HG03159 (cell line): ENCODE results near the gene CYP19A1.
A peak's percentile ranks its signal among the peaks of the same experiment; 100 is the strongest.

Experiments used
- ATAC-seq: cut with Tn5 transposase; IDR thresholded peaks from one replicate; pipeline ENCODE4 v1.9.1; 2021; ENCODE audit warnings: mild to moderate bottlenecking, moderate library complexity; ENCODE audit not compliant: unreplicated experiment

The CYP19A1 gene

DNA sequence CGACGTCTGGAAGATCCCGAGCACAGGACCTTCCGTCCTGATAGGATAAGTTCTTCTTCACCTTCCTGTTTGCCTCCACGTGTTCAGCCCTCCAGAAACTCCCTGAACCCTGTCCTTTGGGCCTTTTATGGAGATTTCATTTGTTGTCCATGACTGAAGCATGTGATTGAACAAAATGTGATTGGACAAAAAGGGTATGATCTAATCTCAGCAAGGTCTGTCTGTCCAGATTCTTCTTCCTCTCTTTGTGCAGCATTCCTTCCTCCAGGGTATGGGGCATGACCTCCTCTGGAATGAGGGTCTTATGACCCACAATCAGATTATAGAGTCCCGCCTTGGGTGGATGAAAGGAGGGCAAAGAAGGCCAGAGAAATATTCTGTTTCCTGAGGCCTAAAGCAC, at the start of gene CYP19A1:
Gene CYP19A1 (minus strand): TSS at position 101 of the 400 bp plus-strand sequence. CDS start 95,684 bp downstream, outside the sequence.
- no peak for ATAC-seq

- ATAC-seq, result no peak
These were observed 49.3 kb upstream of the CYP19A1 start for GRCh38 chr15:51387699-51388041.

- ATAC-seq, result no peak
These were observed 48.7 kb upstream of the CYP19A1 start for GRCh38 chr15:51386960-51387698.

GRCh38 chr15:51386486-51386885, 48.1 kb upstream of the CYP19A1 start:
- ATAC-seq, result no peak

GRCh38 chr15:51386029-51386428, 47.6 kb upstream of the CYP19A1 start:
- no peak for ATAC-seq

GRCh38 chr15:51382787-51383186, 44.4 kb upstream of the CYP19A1 start:
- ATAC-seq, result no peak

DNA sequence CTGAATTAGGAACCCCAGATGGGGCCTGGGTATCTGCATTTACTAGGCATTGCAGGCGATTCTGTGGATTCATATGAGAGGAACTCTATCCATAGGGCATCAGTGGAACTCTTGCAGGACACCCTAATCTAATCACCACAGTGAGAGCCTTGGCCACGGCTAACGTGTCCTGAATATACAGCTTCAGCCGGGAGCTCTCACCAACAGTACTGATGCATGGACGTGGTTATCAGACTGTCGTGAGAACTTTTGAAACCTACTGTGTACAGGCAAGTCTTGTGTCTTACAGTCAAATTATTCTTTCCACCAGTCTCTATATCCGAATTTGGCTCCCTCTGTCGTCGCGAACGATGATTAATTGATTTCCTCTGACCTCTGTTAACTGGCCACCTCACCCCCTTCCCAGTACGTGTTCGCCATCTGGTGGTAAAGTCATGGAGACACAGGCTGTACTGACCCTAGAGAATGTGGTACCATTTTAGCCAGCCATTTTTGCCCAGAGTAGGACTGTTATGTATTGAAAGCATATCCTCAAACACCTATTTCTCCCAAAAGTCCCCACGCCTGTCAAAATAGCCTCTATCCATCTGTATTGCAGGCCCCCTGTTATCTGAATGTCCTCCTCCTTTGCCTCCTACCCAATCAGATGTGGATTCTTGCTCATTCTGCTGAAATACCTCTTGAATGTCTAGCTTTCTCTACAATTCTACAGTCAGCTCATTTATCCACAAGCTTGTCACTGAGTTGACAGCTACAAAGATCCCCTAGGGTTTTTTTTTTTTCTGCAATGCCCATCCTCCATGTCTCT, 42.8 kb upstream of the CYP19A1 start:
- peak; percentile 81 for ATAC-seq

DNA sequence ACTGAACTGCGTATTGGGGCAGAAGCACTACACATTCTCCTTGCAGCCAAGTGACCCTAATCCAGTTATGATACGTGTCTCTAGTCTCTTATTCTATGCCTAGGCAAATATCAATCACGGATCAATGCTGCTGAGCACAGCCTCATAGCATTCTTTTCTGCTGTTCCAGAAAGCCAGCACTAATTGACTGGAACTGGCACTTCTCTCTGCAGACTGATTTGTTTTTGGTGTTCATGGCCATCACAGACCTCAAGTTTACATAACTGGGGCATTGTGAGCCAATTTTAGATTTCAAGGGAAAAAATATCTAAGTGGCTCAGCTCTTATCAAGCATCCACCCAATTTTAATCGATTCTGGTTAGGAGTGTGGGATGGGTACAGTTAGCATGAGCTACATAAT, 41.0 kb upstream of the CYP19A1 start:
- no peak for ATAC-seq

- ATAC-seq, result no peak
These were observed 40.0 kb upstream of the CYP19A1 start for GRCh38 chr15:51378406-51378805.

DNA sequence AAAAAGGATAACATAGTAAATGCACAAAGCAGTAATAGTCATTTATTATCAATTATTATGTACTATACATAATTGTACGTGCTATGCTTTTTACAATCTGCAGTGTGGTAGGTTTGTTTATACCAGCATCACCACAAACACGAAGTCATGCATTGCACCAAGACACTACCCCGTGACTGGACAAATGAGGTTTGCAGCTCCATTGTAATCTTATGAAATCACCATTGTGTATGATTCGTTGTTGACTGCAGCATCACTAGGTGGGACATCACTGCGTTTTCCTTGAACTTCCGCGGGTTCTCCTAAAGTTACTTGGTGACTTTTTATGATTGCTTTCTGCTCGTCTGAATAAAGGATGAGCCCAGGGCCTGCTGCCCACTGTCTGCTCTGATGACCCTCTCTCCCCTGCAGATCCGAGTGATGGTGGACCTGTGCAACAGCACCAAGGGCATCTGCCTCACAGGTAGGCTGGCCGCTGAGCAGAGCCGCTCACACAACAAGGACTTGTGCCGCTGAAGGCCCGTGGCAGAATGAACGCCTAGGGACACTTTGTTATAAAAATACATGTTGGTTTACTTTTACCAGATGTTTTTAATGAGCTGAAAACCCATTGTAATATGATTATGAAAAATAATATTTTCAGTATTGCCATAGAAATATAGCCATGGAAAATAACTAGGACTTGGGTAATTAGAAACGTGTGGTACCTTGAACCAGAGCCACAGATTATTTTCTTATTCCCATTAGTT, 38.8 kb upstream of the CYP19A1 start:
- ATAC-seq, result no peak

- ATAC-seq, result no peak
These were observed 37.7 kb upstream of the CYP19A1 start for GRCh38 chr15:51375966-51376640.

DNA sequence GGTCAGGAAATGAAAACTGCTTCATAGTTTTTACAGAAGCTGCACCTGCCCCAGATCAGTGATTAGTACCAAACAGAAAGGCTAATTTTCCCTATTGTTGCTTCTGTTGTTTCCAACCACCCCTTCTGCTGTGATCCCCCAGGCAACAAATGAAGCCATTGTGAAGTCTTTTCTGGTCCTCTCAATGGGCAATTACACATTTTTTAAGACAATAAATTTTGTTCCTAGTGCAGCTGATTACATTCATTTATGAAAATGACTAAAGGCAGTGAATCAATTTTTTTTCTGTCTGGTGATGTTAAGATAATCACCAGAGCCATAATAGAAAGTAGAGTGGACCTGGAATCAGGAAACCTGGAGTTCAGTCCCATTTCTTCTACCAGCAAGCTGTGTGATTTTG, 35.7 kb upstream of the CYP19A1 start:
- ATAC-seq, result no peak

GRCh38 chr15:51371266-51371665, 32.9 kb upstream of the CYP19A1 start:
- no peak for ATAC-seq

- ATAC-seq, result no peak
These were observed 31.0 kb upstream of the CYP19A1 start for GRCh38 chr15:51369451-51369761.

DNA sequence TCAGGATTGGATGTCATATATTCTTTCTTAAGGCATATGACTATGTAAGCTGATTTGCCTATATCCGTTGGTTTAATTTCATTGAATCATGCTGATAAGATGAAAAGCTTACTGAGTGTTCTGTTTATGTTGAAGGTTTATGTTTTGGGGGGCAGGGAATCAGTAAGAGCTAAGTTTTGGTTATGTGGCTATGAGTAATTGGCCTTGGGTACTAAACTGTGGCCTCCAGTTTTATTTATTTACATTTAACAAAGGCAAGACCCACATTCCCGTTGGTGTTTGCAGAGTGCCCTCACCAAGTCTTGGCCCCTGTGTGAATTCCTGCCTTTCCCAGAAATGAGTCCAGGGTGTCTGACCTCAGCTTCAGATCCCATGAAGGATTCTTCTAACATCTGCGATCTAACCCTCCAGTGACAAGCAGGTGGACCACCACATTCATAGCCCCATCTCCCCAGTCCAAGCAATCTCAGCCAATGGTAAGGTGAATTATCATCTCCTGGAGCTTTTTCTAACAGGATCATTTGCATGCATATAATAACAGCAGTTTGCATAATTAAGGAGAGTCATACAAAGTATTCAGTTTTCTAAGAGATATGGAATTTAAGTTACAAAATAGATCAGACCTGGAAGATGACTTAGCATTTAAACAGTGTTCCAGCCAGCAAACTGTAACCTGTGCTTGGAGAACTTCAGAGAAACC, 30.5 kb upstream of the CYP19A1 start:
- no peak for ATAC-seq

DNA sequence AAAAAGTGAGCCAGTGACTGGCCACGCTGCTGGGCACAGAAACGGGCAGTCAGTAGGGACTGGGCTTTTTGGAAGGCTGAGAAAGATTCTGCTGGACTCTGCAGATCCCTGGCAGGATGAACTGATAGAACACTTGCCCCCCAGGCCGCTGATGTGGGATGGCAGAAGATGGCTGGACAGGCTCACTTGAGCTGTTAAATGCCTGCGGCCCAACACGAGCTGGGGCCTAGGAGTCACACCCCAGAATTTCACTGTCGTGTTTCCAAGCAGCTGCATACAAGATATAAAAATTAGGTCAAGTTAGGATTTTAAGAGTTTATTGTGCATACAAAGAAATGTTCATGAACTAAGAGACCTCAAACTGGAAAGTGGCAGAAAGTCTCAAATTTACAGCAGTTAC, 29.9 kb upstream of the CYP19A1 start:
- ATAC-seq, result no peak

DNA sequence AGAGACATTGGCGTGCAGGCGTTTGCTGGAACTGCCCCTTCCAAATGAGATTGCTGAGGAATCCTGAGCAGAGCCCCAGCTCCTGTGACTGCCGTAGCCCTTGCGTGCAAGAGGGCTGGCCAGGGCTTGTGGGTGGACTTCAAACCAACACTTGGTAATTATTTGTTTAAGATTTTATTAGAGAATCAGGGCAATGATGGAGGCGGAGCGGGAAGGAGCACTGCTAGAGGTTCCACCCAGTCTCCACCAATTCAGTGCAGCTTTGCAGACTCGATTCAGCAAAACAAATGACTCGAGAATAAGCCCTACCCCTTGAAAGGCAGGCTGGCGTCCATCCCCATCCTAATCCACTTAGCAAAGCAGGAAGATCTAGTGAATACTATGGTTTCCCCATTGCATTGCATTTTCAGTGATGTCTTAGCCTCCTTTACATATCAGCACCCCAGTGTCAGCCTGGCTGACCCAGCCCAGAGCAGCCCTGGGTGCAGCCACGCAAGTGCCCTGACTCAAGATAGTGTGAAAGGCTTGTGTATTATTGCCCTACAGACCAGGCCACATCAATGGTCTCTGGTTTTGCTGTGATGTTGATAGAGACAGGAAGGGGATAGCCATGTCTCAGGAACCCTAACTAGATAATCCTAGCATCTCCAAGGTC, 29.1 kb upstream of the CYP19A1 start:
- ATAC-seq, result no peak

DNA sequence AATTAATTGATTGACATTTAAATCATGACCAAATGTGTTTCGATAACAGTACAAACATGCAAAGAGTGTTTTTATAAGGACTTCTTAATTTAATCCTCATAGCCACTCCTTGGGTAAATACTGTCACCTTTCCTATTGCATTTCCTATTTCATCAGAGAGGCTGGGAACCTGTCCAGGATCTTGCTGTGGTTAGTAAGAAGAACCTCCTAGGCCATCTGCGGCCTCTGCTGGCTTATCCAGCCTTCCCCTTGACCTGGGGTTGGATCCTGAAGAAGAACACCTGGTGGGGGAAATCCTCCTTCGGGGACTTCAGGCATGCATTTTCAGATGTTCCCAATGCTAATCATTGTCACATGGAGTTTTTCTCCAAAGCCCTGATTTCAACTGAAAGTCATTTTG, 28.5 kb upstream of the CYP19A1 start:
- ATAC-seq, result no peak

GRCh38 chr15:51366071-51366470, 27.7 kb upstream of the CYP19A1 start:
- ATAC-seq, result no peak

- ATAC-seq, result no peak
These were observed 27.0 kb upstream of the CYP19A1 start for GRCh38 chr15:51365417-51365816.
